Astrocyte (in vitro differentiated cells and primary cell): Measurements from ENCODE around the gene PTCH1.

Source experiments
- EZH2 ChIP-seq: IDR thresholded peaks from 2 replicates; pipeline ENCODE4 v1.6.1; 2012; ENCODE audit warnings: mild to moderate bottlenecking, low read length, inconsistent platforms; ENCODE audit not compliant: insufficient read depth
- TF ChIP-seq, protein P1 (sequence below): IDR thresholded peaks from 2 replicates; pipeline ENCODE4 v1.5.1; 2011; ENCODE audit warnings: low read depth, mild to moderate bottlenecking, inconsistent platforms, low read length, moderate library complexity; ENCODE audit not compliant: insufficient read depth

DNA sequence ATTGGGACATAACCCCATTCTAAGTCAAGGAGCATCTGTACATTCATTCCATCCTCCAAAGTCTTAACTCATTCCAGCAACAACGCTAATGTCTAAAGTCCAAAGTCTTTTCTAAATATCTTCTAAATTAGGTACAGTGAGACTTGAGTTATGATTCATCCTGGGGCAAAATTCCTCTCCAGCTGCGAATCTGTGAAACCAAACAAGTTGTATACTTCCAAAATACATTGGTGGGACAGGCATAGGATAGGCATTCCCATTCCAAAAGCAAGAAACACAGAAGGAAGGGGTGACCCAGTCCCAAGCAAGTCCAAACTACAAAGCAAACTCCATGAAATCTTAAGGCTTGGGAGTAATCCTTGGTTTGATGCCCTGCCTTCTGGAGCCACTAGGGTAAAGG, 101.6 kb downstream of the PTCH1 start:
- TF ChIP-seq, protein P1, sequence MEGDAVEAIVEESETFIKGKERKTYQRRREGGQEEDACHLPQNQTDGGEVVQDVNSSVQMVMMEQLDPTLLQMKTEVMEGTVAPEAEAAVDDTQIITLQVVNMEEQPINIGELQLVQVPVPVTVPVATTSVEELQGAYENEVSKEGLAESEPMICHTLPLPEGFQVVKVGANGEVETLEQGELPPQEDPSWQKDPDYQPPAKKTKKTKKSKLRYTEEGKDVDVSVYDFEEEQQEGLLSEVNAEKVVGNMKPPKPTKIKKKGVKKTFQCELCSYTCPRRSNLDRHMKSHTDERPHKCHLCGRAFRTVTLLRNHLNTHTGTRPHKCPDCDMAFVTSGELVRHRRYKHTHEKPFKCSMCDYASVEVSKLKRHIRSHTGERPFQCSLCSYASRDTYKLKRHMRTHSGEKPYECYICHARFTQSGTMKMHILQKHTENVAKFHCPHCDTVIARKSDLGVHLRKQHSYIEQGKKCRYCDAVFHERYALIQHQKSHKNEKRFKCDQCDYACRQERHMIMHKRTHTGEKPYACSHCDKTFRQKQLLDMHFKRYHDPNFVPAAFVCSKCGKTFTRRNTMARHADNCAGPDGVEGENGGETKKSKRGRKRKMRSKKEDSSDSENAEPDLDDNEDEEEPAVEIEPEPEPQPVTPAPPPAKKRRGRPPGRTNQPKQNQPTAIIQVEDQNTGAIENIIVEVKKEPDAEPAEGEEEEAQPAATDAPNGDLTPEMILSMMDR, result no peak
- TF ChIP-seq EZH2, result no peak
